OCI-LY3 (cell line): ENCODE measurements around the gene FICD.

Experiments
- H2AFZ ChIP-seq: fragments of 200-600, 300-600 bp; shearing (Covaris generic); 2 replicates; pipeline ENCODE4 v1.6.0; 2014; ENCODE audit warnings: antibody characterized with exemption, low read depth, low read length
- H3K27ac ChIP-seq: fragments of 200-600, 300-600 bp; sonication (generic); 2 replicates; pipeline ENCODE4 v1.5.1; 2014; ENCODE audit warnings: mild to moderate bottlenecking, low read length, moderate library complexity, mixed read lengths
- H3K27me3 ChIP-seq: fragments of 200-600, 300-600 bp; sonication (generic); 2 replicates; pipeline ENCODE4 v1.6.1; 2014; ENCODE audit warnings: low read depth, low read length, mixed read lengths
- H3K36me3 ChIP-seq: fragments of 200-600, 300-600 bp; sonication (generic); replicated peaks from 2 replicates; pipeline ENCODE3; 2014; ENCODE audit warnings: low read depth, low read length, mixed read lengths
- H3K4me1 ChIP-seq: fragments of 300-600, 200-600 bp; sonication (generic); 2 replicates; pipeline ENCODE4 v1.6.1; 2014; ENCODE audit warnings: low read length, mixed read lengths
- H3K4me2 ChIP-seq: fragments of 200-600, 300-600 bp; sonication (generic); 2 replicates; pipeline ENCODE4 v1.6.1; 2014; ENCODE audit warnings: low read length, mixed read lengths
- H3K4me3 ChIP-seq: fragments of 300-600, 200-600 bp; sonication (generic); 2 replicates; pipeline ENCODE4 v1.5.1; 2014; ENCODE audit warnings: antibody characterized with exemption, mild to moderate bottlenecking, low read length, moderate library complexity
- H3K79me2 ChIP-seq: fragments of 300-600, 200-600 bp; shearing (Covaris generic); 2 replicates; pipeline ENCODE4 v1.6.1; 2014; ENCODE audit warnings: mild to moderate bottlenecking, low read length, mixed read lengths
- H3K9ac ChIP-seq: fragments of 300-600, 200-600 bp; shearing (Covaris generic); 2 replicates; pipeline ENCODE4 v1.6.0; 2014; ENCODE audit warnings: mild to moderate bottlenecking, low read length, moderate library complexity
- H3K9me3 ChIP-seq: fragments of 200-600, 300-600 bp; shearing (Covaris generic); 2 replicates; pipeline ENCODE4 v1.6.1; 2014; ENCODE audit warnings: low read length, mixed read lengths; ENCODE audit not compliant: insufficient read depth
- H4K20me1 ChIP-seq: fragments of 200-600, 300-600 bp; sonication (generic); 2 replicates; pipeline ENCODE4 v1.6.1; 2016; ENCODE audit warnings: low read length, mixed read lengths; ENCODE audit not compliant: insufficient read depth
- CTCF ChIP-seq: fragments of 200-600, 300-600 bp; sonication (generic); IDR thresholded peaks from 2 replicates; pipeline ENCODE4 v1.5.1; 2014; ENCODE audit warnings: antibody characterized with exemption, low read length, low read depth
- EZH2phosphoT487 ChIP-seq: fragments of 200-600 bp; shearing (Covaris generic); IDR thresholded peaks from 2 replicates; pipeline ENCODE4 v1.6.1; 2018; ENCODE audit warnings: antibody characterized with exemption, mixed run types, low read depth

Gene FICD

GRCh38 chr12:108538146-108538545 lies 23.1 kb downstream of the FICD start:
- TF ChIP-seq EZH2phosphoT487 (no peak), CTCF (no peak)
- H3K4me2 ChIP-seq = no peak overlapping the region
- peaks cover 79% of the 10 kb centered on the region for H3K36me3 ChIP-seq
- H3K79me2 ChIP-seq = peaks cover 73% of the 10 kb centered on the region
- H3K9me3 ChIP-seq = no peaks in the 10 kb centered on the region
- H2AFZ ChIP-seq = no peak overlapping the region
- no peak overlapping the region for H3K4me3 ChIP-seq
- H3K27me3 ChIP-seq = no peaks in the 10 kb centered on the region
- peaks cover 37% of the 10 kb centered on the region for H3K4me1 ChIP-seq
- H4K20me1 ChIP-seq = no peaks in the 10 kb centered on the region
- H3K9ac ChIP-seq = no peak overlapping the region
- no peak overlapping the region for H3K27ac ChIP-seq

- Histone ChIP-seq H3K9me3 (no peaks in the 10 kb centered on the region), H3K4me1 (peaks cover 39% of the 10 kb centered on the region), H3K79me2 (peaks cover 75% of the 10 kb centered on the region), H3K27me3 (no peaks in the 10 kb centered on the region), H4K20me1 (no peaks in the 10 kb centered on the region), H3K4me2 (no peak overlapping the region), H3K36me3 (peaks cover 79% of the 10 kb centered on the region), H3K27ac (no peak overlapping the region), H3K4me3 (no peak overlapping the region), H3K9ac (no peak overlapping the region), H2AFZ (no peak overlapping the region)
- TF ChIP-seq EZH2phosphoT487 = no peak
Observed at GRCh38 chr12:108538616-108539195, 23.6 kb downstream of the FICD start.

- no peaks in the 10 kb centered on the region for H3K27me3 ChIP-seq
- no peaks in the 10 kb centered on the region for H4K20me1 ChIP-seq
- H3K79me2 ChIP-seq = peaks cover 87% of the 10 kb centered on the region
- no peaks in the 10 kb centered on the region for H3K9me3 ChIP-seq
- no peak overlapping the region for H3K9ac ChIP-seq
- H3K36me3 ChIP-seq = peaks cover 73% of the 10 kb centered on the region
- H2AFZ ChIP-seq = no peak overlapping the region
- TF ChIP-seq EZH2phosphoT487 (no peak), CTCF (no peak)
- peaks cover 67% of the 10 kb centered on the region for H3K4me1 ChIP-seq
- no peak overlapping the region for H3K4me3 ChIP-seq
- peak overlapping the region; percentile 69; the same call in 1 of the 2 replicates for H3K4me2 ChIP-seq
- peak overlapping the region; percentile 88 for H3K27ac ChIP-seq
Observed at GRCh38 chr12:108542320-108542719, 27.2 kb downstream of the FICD start.

- Histone ChIP-seq H3K36me3 (peaks cover 71% of the 10 kb centered on the region), H3K4me2 (no peak overlapping the region), H3K79me2 (peaks cover 82% of the 10 kb centered on the region)
Observed at GRCh38 chr12:108543652-108544051, 28.6 kb downstream of the FICD start.

More at GRCh38 chr12:108543652-108544051, 28.6 kb downstream of the FICD start:
- Histone ChIP-seq H3K27ac (peak overlapping the region; percentile 2; the same call in 1 of the 2 replicates), H3K27me3 (no peaks in the 10 kb centered on the region), H3K9ac (no peak overlapping the region), H3K4me3 (no peak overlapping the region), H4K20me1 (no peaks in the 10 kb centered on the region), H3K4me1 (peaks cover 80% of the 10 kb centered on the region), H2AFZ (no peak overlapping the region), H3K9me3 (no peaks in the 10 kb centered on the region)
- TF ChIP-seq EZH2phosphoT487 = no peak
- no peak for TF ChIP-seq CTCF
